Pancreas (tissue), 10 donors: ENCODE data around the gene SPNS2. TPM values are rescaled to one million over a fixed set of nuclear protein-coding genes. Genes with fewer than 3 reads are reported as not detected.

Source experiments
- ATAC-seq, 4 donors: fragments of 200-7000 bp; cut with Tn5 transposase; one replicate each; pipeline versions ENCODE4 v1.8.0 to v1.9.1; 2020; ENCODE audit warnings: mild to moderate bottlenecking in 4 of 4, moderate library complexity in 4 of 4
- DNase-seq, 6 donors: peaks; one replicate each; pipeline ENCODE4 v3.0.0-alpha.2; 2020
- FAIRE-seq: peaks from 2 replicates; lab custom pipeline; 2012; peaks lifted over from hg19 to GRCh38; lab: Jason Lieb, UNC
- H3K27ac ChIP-seq, 4 donors: fragments of 200-600 bp; sonication (generic); 1 replicate in 3 of 4; 2 replicates in 1 of 4; pipeline versions ENCODE4 v1.5.0 to v1.8.0; 2020
- H3K27me3 ChIP-seq, 4 donors: fragments of 200-600 bp; one replicate each; pipeline ENCODE4 v1.8.0; 2021
- H3K36me3 ChIP-seq, 3 donors: fragments of 200-600 bp; sonication (generic) in 1 of 3; one replicate each; pipeline versions ENCODE4 v1.5.0 to v1.8.0; 2020 to 2021
- H3K4me1 ChIP-seq, 3 donors: fragments of 200-600 bp; one replicate each; pipeline ENCODE4 v1.8.0; 2021
- H3K4me3 ChIP-seq, 4 donors: fragments of 200-600 bp; sonication (generic) in 2 of 4; one replicate each; pipeline versions ENCODE4 v1.5.0 to v1.8.0; 2020 to 2021
- H3K9me3 ChIP-seq, 4 donors: fragments of 200-600 bp; one replicate each; pipeline ENCODE4 v1.8.0; 2021
- WGBS, 2 donors: extraction: QIAGEN DNeasy Blood & Tissue Kit; methylation state at CpG; one replicate each; pipeline ENCODE4 v1.1.7; 2013; 5-methylcytosine and 5-hydroxymethylcytosine counted together
- intact Hi-C, 3 donors: fragments of 100-400 bp; cut with DNase I; formaldehyde crosslinking; loops; one replicate each; pipeline versions ENCODE4 v1.11.1 to v1.14.2; 2022
- polyA plus RNA-seq, 2 donors: library from polyadenylated mRNA; stranded (reverse); fragments of 200-250 nt; gene quantifications; one replicate each; pipeline ENCODE4 v1.2.3, GENCODE V29; 2013
- total RNA-seq, 6 donors: library from RNA; stranded (reverse); fragmentation: NEBNext Ultra II Directional in 4 of 6; extraction: Animal tissue kit (Norgen Biotek cat#: 25700) in 4 of 6; gene quantifications; one replicate each; pipeline versions ENCODE4 v1.2.1 to v1.2.4, GENCODE V29; 2021 to 2023
- TF ChIP-seq, protein P1 (sequence below), 4 donors: fragments of 200-600 bp; sonication (generic) in 3 of 4; IDR thresholded peaks; one replicate each; pipeline versions ENCODE4 v1.5.0 to v1.8.0; 2021; ENCODE audit warnings: antibody characterized with exemption in 4 of 4
- donor health status: healthy with polysubstance abuse.
- donor health status: DM: no; HTN: no; CAD: no; lungs with moderate emphysema.
- donor health status: DM: no; HTN: no; CAD: no.
- donor health status: control.
- donor health status: control.
- donor health status: Bipolar disorder and iron deficiency.
- donor health status: DM: yes; HTN: yes; CAD: no.
- donor health status: DM: no; HTN: no; CAD: no.
- donor health status: DM: no; HTN: no; CAD: no.
- donor health status: DM: yes; HTN: yes; CAD: no.

SPNS2 gene
- total and polyA plus RNA-seq, 8 donors = 7.6 to 51.7 (median 20.8) TPM

DNA sequence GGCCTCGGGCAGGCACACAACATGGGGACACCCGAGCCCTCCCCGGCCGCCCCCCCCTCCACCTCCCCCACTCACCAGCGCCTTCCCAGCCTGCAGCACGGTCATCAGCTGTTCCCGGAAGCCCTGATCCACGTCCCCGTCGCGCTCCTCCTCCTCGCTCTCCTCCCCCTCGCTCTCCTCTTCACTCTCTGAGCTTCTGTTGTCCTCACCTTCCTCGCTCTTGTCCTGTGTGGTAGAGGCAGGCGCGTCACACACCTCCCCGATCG is 46.2 kb downstream of the SPNS2 start:
- H3K4me3 ChIP-seq = no peak overlapping the region
- DNase-seq (no peak), ATAC-seq (no peak), FAIRE-seq (no peak)
- H3K27ac ChIP-seq = no peak overlapping the region
- intact Hi-C loops = loop anchor here in 1 of 3 donors (10.0 kb wide), 1 partner anchor 120 kb away; no protein-coding TSS in a partner anchor
- 90 to 93% methylated on average over 18 of the region's 18 CpGs for WGBS, 2 donors
- H3K27me3 ChIP-seq = no peaks in the 10 kb centered on the region
- H3K9me3 ChIP-seq = no peaks in the 10 kb centered on the region
- H3K4me1 ChIP-seq = no peaks in the 10 kb centered on the region
- H3K36me3 ChIP-seq = peaks cover under 1 to 71% (median 52%) of the 10 kb centered on the region in 3 donors
- TF ChIP-seq, protein P1, sequence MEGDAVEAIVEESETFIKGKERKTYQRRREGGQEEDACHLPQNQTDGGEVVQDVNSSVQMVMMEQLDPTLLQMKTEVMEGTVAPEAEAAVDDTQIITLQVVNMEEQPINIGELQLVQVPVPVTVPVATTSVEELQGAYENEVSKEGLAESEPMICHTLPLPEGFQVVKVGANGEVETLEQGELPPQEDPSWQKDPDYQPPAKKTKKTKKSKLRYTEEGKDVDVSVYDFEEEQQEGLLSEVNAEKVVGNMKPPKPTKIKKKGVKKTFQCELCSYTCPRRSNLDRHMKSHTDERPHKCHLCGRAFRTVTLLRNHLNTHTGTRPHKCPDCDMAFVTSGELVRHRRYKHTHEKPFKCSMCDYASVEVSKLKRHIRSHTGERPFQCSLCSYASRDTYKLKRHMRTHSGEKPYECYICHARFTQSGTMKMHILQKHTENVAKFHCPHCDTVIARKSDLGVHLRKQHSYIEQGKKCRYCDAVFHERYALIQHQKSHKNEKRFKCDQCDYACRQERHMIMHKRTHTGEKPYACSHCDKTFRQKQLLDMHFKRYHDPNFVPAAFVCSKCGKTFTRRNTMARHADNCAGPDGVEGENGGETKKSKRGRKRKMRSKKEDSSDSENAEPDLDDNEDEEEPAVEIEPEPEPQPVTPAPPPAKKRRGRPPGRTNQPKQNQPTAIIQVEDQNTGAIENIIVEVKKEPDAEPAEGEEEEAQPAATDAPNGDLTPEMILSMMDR (IDR thresholded peaks at IDR 0.05) = no peak

- TF ChIP-seq, protein P1 (IDR thresholded peaks at IDR 0.05) = no peak
- intact Hi-C loops = loop anchor here in 1 of 3 donors (10.0 kb wide), 1 partner anchor 121 kb away; no protein-coding TSS in a partner anchor
- Histone ChIP-seq H3K9me3 (no peaks in the 10 kb centered on the region), H3K4me3 (no peak overlapping the region), H3K4me1 (no peaks in the 10 kb centered on the region), H3K27me3 (no peaks in the 10 kb centered on the region), H3K36me3 (peaks cover 5 to 75% (median 57%) of the 10 kb centered on the region in 3 donors), H3K27ac (no peak overlapping the region)
- ATAC-seq (no peak), DNase-seq (peak in 2 of 6 donors; percentile 15 to 72), FAIRE-seq (no peak)
- WGBS, 2 donors = 90 to 91% methylated on average over 30 to 32 of the region's 32 CpGs
These were observed 46.7 kb downstream of the SPNS2 start for GRCh38 chr17:4545217-4545951.

- no peaks in the 10 kb centered on the region for H3K9me3 ChIP-seq
- TF ChIP-seq, protein P1 (IDR thresholded peaks at IDR 0.05) = no peak
- H3K36me3 ChIP-seq = peaks cover 7 to 82% (median 63%) of the 10 kb centered on the region in 3 donors
- no peak for ATAC-seq
- H3K27ac ChIP-seq = no peak overlapping the region
- H3K4me3 ChIP-seq = no peak overlapping the region
- intact Hi-C loops = loop anchor here in 1 of 3 donors (10.0 kb wide), 1 partner anchor 123 kb away; no protein-coding TSS in a partner anchor
- no peak for DNase-seq
- no peaks in the 10 kb centered on the region for H3K4me1 ChIP-seq
- no peaks in the 10 kb centered on the region for H3K27me3 ChIP-seq
- no peak for FAIRE-seq
- WGBS, 2 donors = 87 to 90% methylated on average over 17 of the region's 17 CpGs
These were observed 48.6 kb downstream of the SPNS2 start for GRCh38 chr17:4547118-4547906.

GRCh38 chr17:4548061-4548461 is 49.4 kb downstream of the SPNS2 start:
- Histone ChIP-seq H3K27me3 (no peaks in the 10 kb centered on the region), H3K36me3 (peaks cover 7 to 80% (median 66%) of the 10 kb centered on the region in 3 donors), H3K4me3 (no peak overlapping the region), H3K27ac (no peak overlapping the region), H3K4me1 (no peaks in the 10 kb centered on the region), H3K9me3 (no peaks in the 10 kb centered on the region)
- no peak for ATAC-seq
- TF ChIP-seq, protein P1 (IDR thresholded peaks at IDR 0.05) = no peak
- no peak for FAIRE-seq
- 93 to 95% methylated on average over 18 of the region's 18 CpGs for WGBS, 2 donors
- DNase-seq = peak in 2 of 6 donors; percentile 18 to 76
- intact Hi-C loops = loop anchor here in 1 of 3 donors (10.0 kb wide), 1 partner anchor 123 kb away; no protein-coding TSS in a partner anchor
